T-cell (primary cell): Measurements from ENCODE around the gene PANK3. TPM values are rescaled to one million over a fixed set of nuclear protein-coding genes. Genes with fewer than 3 reads are reported as not detected.

ENCODE experiments used
- ATAC-seq, 4 experiments: fragments of 200-7000 bp in 3 of 4; fragments of 150-1000 bp in 1 of 4; cut with Tn5 transposase; replicated peaks in 1 of 4; 1 replicate in 3 of 4; 2 replicates in 1 of 4; pipeline ENCODE4 v1.10.0; 2021; ENCODE audit warnings: moderate library complexity in 3 of 4, mild to moderate bottlenecking in 2 of 4, moderate number of reproducible peaks in 1 of 4
- CTCF ChIA-PET, 2 donors: fragments of 300-600 bp; sonication (Branson Sonifier 250); formaldehyde crosslinking; loops; one replicate each; lab custom pipeline; 2022; ENCODE audit warnings: antibody characterized with exemption in 2 of 2; lab: Charles Lee
- POLR2A ChIA-PET, 2 donors: fragments of 300-600 bp; sonication (Branson Sonifier 250); formaldehyde crosslinking; loops; one replicate each; lab custom pipeline; 2022; ENCODE audit warnings: antibody characterized with exemption in 2 of 2; lab: Charles Lee
- DNase-seq, 35 experiments: peaks; one replicate each; pipeline versions ENCODE4 v3.0.0 to v3.0.0-alpha.2; 2013 to 2023
- H3K27ac ChIP-seq: one replicate; pipeline ENCODE4 v1.5.1; 2013; ENCODE audit warnings: low read length
- H3K27me3 ChIP-seq, 2 experiments: replicated peaks in 1 of 2; 1 replicate in 1 of 2; 2 replicates in 1 of 2; pipeline versions ENCODE4 v1.6.1 to v1.7.0; 2013; ENCODE audit warnings: low read length in 1 of 2, mixed read lengths in 1 of 2; ENCODE audit not compliant: control insufficient read depth in 2 of 2, insufficient read depth in 2 of 2; ENCODE audit errors: extremely low read depth in 1 of 2
- H3K36me3 ChIP-seq, 2 donors: 1 replicate in 1 of 2; 2 replicates in 1 of 2; pipeline versions ENCODE4 v1.6.1 to v1.7.0; 2013; ENCODE audit warnings: low read length in 1 of 2; ENCODE audit not compliant: control insufficient read depth in 2 of 2, insufficient read depth in 1 of 2; ENCODE audit errors: extremely low read depth in 1 of 2
- H3K4me1 ChIP-seq, 2 experiments: 1 replicate in 1 of 2; 2 replicates in 1 of 2; pipeline versions ENCODE4 v1.6.1 to v1.7.0; 2013; ENCODE audit warnings: low read length in 2 of 2, mixed read lengths in 1 of 2; ENCODE audit not compliant: insufficient read depth in 2 of 2, control insufficient read depth in 1 of 2; ENCODE audit errors: extremely low read depth in 1 of 2
- H3K4me3 ChIP-seq, 2 donors: 1 replicate in 1 of 2; 2 replicates in 1 of 2; pipeline versions ENCODE4 v1.5.1 to v1.7.0; 2013; ENCODE audit warnings: mild to moderate bottlenecking in 2 of 2, low read length in 1 of 2, moderate library complexity in 1 of 2; ENCODE audit not compliant: control insufficient read depth in 1 of 2; ENCODE audit errors: extremely low read depth in 1 of 2
- H3K9me3 ChIP-seq: 2 replicates; pipeline ENCODE4 v1.7.0; 2013
- H3K27ac Mint-ChIP-seq, 2 donors: one replicate each; pipeline ENCODE4 v1.8.0; 2020 to 2021; ENCODE audit warnings: mild to moderate bottlenecking in 2 of 2, mixed read lengths in 2 of 2
- H3K27me3 Mint-ChIP-seq, 2 donors: one replicate each; pipeline ENCODE4 v1.8.0; 2021 to 2022; ENCODE audit warnings: mixed read lengths in 2 of 2
- H3K36me3 Mint-ChIP-seq: one replicate; pipeline ENCODE4 v1.8.0; 2021; ENCODE audit warnings: mixed read lengths
- H3K4me1 Mint-ChIP-seq, 3 donors: one replicate each; pipeline ENCODE4 v1.8.0; 2020 to 2022; ENCODE audit warnings: mixed read lengths in 3 of 3, mild to moderate bottlenecking in 1 of 3
- H3K4me3 Mint-ChIP-seq, 3 donors: one replicate each; pipeline ENCODE4 v1.8.0; 2020 to 2022; ENCODE audit warnings: mild to moderate bottlenecking in 3 of 3, mixed read lengths in 3 of 3, moderate library complexity in 3 of 3
- H3K9me3 Mint-ChIP-seq, 3 donors: one replicate each; pipeline ENCODE4 v1.8.0; 2020 to 2022; ENCODE audit warnings: mixed read lengths in 3 of 3
- WGBS: methylation state at CpG from one replicate; pipeline ENCODE4 v1.1.5; 2013; ENCODE audit warnings: missing lambda C conversion rate; ENCODE audit not compliant: insufficient coverage; 5-methylcytosine and 5-hydroxymethylcytosine counted together
- total RNA-seq, 35 experiments: library from RNA in 6 of 35; stranded (reverse) in 6 of 35; fragments of 120-200 nt in 1 of 35; gene quantifications; one replicate each; pipeline versions ENCODE4 v1.2.1 to v1.2.4 and lab custom pipeline; 2013 to 2026

PANK3 gene
- total RNA-seq, 5 donors from 2014 or later (not counting 1 experiment from before 2014, with no cell fraction given), result 33.9 to 41.1 (median 37.7) TPM

GRCh38 chr5:168531191-168531590, 48.0 kb downstream of the PANK3 start:
- peaks cover 32 to 49% of the 10 kb centered on the region in 2 donors for H3K27me3 Mint-ChIP-seq
- no peaks in the 10 kb centered on the region for H3K9me3 ChIP-seq
- peaks cover 12 to 13% (median 13%) of the 10 kb centered on the region in 3 donors for H3K4me1 Mint-ChIP-seq
- no peak overlapping the region for H3K27ac ChIP-seq
- ChIA-PET CTCF (no interaction called here), POLR2A (no interaction called here)
- peaks cover 0 to 9% of the 10 kb centered on the region in 2 experiments for H3K4me1 ChIP-seq
- H3K27ac Mint-ChIP-seq, result no peak overlapping the region
- H3K36me3 Mint-ChIP-seq, result no peaks in the 10 kb centered on the region
- H3K27me3 ChIP-seq, result peaks cover 7 to 41% of the 10 kb centered on the region in 2 experiments
- no peak overlapping the region for H3K4me3 Mint-ChIP-seq
- 87% methylated on average over 4 of the region's 5 CpGs for WGBS
- H3K9me3 Mint-ChIP-seq, result no peaks in the 10 kb centered on the region
- no peak overlapping the region for H3K4me3 ChIP-seq
- no peak for DNase-seq
- ATAC-seq, result no peak
- no peaks in the 10 kb centered on the region for H3K36me3 ChIP-seq

- WGBS, result 100% methylated on average over 1 of the region's 4 CpGs
- Histone ChIP-seq H3K4me3 (no peak overlapping the region), H3K9me3 (no peaks in the 10 kb centered on the region), H3K4me1 (peaks cover 0 to 9% of the 10 kb centered on the region in 2 experiments), H3K27ac (no peak overlapping the region), H3K27me3 (peaks cover 7 to 41% of the 10 kb centered on the region in 2 experiments), H3K36me3 (no peaks in the 10 kb centered on the region)
- Mint-ChIP-seq H3K27me3 (peaks cover 32 to 49% of the 10 kb centered on the region in 2 donors), H3K36me3 (no peaks in the 10 kb centered on the region), H3K4me1 (peaks cover 12 to 13% (median 13%) of the 10 kb centered on the region in 3 donors), H3K9me3 (no peaks in the 10 kb centered on the region), H3K4me3 (peak overlapping the region; percentile 40 to 76 (median 60)), H3K27ac (no peak overlapping the region)
- CTCF ChIA-PET, result no interaction called here
- POLR2A ChIA-PET, result no interaction called here
- DNase-seq, result no peak
- ATAC-seq, result no peak
These were observed 48.5 kb downstream of the PANK3 start for GRCh38 chr5:168530621-168531150.

GRCh38 chr5:168529374-168530234, 49.6 kb downstream of the PANK3 start:
- Histone ChIP-seq H3K4me1 (peaks cover 0 to 9% of the 10 kb centered on the region in 2 experiments), H3K36me3 (no peaks in the 10 kb centered on the region), H3K27ac (no peak overlapping the region), H3K9me3 (no peaks in the 10 kb centered on the region), H3K27me3 (peaks cover 7 to 41% of the 10 kb centered on the region in 2 experiments), H3K4me3 (peak overlapping the region in 1 of 2 donors; percentile 29)
- H3K27me3 Mint-ChIP-seq, result peaks cover 32 to 49% of the 10 kb centered on the region in 2 donors
- H3K9me3 Mint-ChIP-seq, result no peaks in the 10 kb centered on the region
- 19% methylated on average over 109 of the region's 125 CpGs for WGBS
- peak overlapping the region; percentile 57 to 78 (median 60) for H3K4me3 Mint-ChIP-seq
- DNase-seq (no peak), ATAC-seq (peak in 1 of 4 experiments; percentile 24)
- H3K27ac Mint-ChIP-seq, result no peak overlapping the region
- POLR2A ChIA-PET, result no interaction called here
- H3K36me3 Mint-ChIP-seq, result no peaks in the 10 kb centered on the region
- peaks cover 12 to 13% (median 13%) of the 10 kb centered on the region in 3 donors for H3K4me1 Mint-ChIP-seq
- CTCF ChIA-PET, result interaction anchor here in 1 of 2 donors (0.7 kb wide), 1 partner anchor 20 kb away, joined by 4 read pairs; no protein-coding TSS in a partner anchor

GRCh38 chr5:168528521-168529373, 50.4 kb downstream of the PANK3 start, which contains the start of gene FBLL1:
TSS of gene FBLL1 (plus strand) at chr5:168529305. CDS start at chr5:168529505, 200 bp downstream.
- peaks cover 12 to 13% (median 13%) of the 10 kb centered on the region in 3 donors for H3K4me1 Mint-ChIP-seq
- ChIA-PET POLR2A (no interaction called here), CTCF (interaction anchor here in 1 of 2 donors (0.7 kb wide), 1 partner anchor 21 kb away, joined by 4 read pairs; no protein-coding TSS in a partner anchor)
- Histone ChIP-seq H3K27me3 (peaks cover 7 to 38% of the 10 kb centered on the region in 2 experiments), H3K27ac (no peak within 1 kb of the TSS), H3K4me1 (peaks cover 0 to 9% of the 10 kb centered on the region in 2 experiments), H3K9me3 (no peaks in the 10 kb centered on the region), H3K36me3 (no peaks in the 10 kb centered on the region), H3K4me3 (peak within 1 kb of the TSS; percentile 27 to 62)
- H3K4me3 Mint-ChIP-seq, result peak within 1 kb of the TSS; percentile 57 to 78 (median 60)
- peak within 1 kb of the TSS in 1 of 2 donors; percentile 61 for H3K27ac Mint-ChIP-seq
- no peaks in the 10 kb centered on the region for H3K9me3 Mint-ChIP-seq
- 22% methylated on average over 21 of the region's 38 CpGs for WGBS
- no peaks in the 10 kb centered on the region for H3K36me3 Mint-ChIP-seq
- DNase-seq, result peak in 15 of 35 experiments; percentile 7 to 32 (median 18)
- ATAC-seq, result peak; percentile 40 to 57 (median 44)
- H3K27me3 Mint-ChIP-seq, result peaks cover 30 to 49% of the 10 kb centered on the region in 2 donors

- H3K27me3 ChIP-seq, result peaks cover 7 to 36% of the 10 kb centered on the region in 2 experiments
- 72% methylated on average over 4 of the region's 4 CpGs for WGBS
- no peak overlapping the region for H3K27ac ChIP-seq
- H3K4me1 ChIP-seq, result peaks cover 0 to 9% of the 10 kb centered on the region in 2 experiments
- H3K27ac Mint-ChIP-seq, result no peak overlapping the region
- H3K4me3 Mint-ChIP-seq, result peak overlapping the region in 1 of 3 donors; percentile 78
- no peak for DNase-seq
- peaks cover 12 to 13% (median 13%) of the 10 kb centered on the region in 3 donors for H3K4me1 Mint-ChIP-seq
- ChIA-PET POLR2A (no interaction called here), CTCF (no interaction called here)
- no peaks in the 10 kb centered on the region for H3K9me3 ChIP-seq
- no peaks in the 10 kb centered on the region for H3K9me3 Mint-ChIP-seq
- ATAC-seq, result no peak
- H3K4me3 ChIP-seq, result no peak overlapping the region
- H3K27me3 Mint-ChIP-seq, result peaks cover 23 to 42% of the 10 kb centered on the region in 2 donors
- H3K36me3 Mint-ChIP-seq, result no peaks in the 10 kb centered on the region
- no peaks in the 10 kb centered on the region for H3K36me3 ChIP-seq
These were observed 51.3 kb downstream of the PANK3 start for GRCh38 chr5:168527756-168528295.
